NCI-H345 treated with DMSO at 0.1 percent for 48 hours (cell line): ENCODE measurements around the gene EIF2B1.
"Not testable (repeated sequence)": the region's sequence is repeated elsewhere in the genome, so short reads cannot be mapped to it uniquely, and the experiment has no call there.

Experiments used
- DNase-seq: peaks from one replicate; lab custom pipeline; 2025; ENCODE audit not compliant: unreplicated experiment; lab: John Stamatoyannopoulos, UW

Gene EIF2B1

DNA sequence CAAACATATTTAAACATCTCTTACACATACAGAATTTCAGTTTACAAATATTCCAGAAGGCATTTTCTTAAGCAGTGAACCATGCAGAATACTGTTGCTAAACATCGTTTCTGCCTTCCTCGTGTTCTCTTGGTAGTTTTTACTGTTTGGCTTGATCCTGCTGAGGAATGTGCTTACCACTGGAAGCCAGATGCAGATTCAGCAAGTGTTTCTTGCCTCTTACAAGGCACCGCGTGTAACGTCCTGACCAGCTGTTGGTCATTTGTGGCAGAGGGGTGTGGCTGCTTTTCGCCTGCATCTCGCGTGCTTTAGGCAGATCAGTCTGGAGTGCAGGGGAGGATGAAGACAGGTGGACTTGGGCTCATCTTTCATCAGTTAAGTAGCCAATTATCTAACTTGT, 12.4 kb downstream of the EIF2B1 start:
- DNase-seq, result no peak

DNA sequence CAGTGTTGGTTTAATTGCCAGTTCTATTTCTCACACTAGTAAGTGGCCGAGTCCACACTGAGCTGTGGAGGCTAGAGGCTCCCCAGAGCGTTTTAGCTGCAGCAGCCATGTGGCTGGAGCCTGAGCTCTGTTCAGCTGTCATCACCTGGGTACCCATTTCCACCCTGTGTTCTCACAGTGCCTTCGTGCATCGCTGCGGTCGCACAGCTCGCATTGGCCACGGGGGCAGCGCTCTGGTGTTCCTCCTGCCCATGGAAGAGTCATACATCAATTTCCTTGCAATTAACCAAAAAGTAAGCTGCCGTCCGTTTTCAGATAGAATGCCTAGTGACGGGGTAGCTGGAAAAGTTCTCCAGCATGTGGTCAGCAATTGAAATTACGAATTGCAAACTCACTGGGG, 15.9 kb downstream of the EIF2B1 start:
- DNase-seq, result no peak

DNA sequence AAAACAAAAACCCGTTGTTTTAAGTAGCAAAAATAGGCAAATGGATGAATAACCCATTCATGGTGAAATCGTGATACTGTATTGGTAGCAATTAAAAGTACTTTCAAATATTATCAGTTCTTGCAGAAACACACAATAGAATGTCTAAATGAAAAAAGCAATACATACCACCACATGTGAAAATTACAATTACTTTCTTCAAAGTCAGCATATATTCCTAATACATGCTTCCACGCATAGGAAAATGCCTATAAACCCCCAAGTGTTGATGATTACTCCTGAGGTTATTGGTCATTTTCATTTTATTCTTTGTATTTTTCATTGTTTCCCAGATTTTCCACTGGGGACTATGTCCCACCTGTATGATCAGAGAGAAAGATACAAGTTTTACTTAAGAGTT, 16.3 kb downstream of the EIF2B1 start:
- DNase-seq, result no peak

DNA sequence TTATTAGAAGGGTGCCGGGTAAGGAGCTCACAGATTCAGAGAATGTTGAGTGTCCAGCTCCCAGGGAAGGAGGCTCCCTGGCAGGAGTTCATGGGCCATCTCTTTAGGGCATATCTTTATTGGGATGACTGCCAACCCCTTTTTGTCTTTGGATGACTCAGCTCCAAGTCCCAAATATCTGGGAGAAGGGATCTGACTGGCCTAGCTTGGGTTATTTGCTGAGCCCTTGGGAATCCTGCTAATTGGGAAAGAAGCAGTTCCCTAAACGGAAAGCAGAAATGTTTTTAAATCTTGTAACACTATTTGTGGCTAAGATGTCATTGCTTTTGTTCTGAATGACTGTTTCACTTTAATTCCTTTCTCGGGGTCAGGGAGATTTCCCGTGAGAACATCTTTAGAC, 19.0 kb downstream of the EIF2B1 start:
- DNase-seq, result no peak

DNA sequence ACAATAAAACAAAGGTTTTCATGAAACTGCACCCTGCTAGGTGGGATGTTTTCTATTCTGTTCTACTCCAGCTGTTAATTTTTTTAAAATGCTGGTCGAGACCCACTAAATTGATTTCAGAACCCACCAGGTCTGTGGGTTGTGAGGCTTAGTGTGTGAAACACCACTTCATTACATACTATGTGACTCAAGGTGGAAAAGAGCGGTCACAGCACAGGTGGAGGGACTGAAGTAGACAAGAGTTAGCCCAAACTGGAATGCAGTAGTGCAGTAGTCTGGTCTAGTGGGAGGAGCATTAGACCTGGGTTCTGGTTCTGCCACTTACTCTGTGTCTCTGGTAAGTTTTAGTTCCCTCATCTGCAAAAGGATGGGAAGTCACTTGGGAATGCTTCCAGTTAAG, 19.4 kb downstream of the EIF2B1 start:
- no peak for DNase-seq

DNA sequence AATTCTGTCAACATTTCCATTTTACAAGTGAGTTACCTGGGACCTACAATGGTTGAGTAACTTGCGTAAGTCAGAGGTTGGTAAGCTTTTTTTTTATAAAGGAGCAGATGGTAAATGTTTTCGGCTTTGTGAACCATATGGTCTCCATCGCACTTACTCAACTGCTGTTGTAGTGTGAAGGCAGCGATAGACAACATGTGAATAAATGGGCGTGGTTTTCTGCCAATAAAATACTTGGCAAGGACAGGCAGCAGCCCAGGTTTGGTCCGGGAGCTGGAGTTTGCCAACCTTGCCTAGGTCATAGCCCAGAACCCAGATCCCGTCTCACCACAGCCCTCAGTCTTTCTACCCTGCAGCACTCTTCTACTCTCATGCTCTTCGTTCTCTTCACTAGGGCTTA, 25.3 kb downstream of the EIF2B1 start:
- no peak for DNase-seq

DNA sequence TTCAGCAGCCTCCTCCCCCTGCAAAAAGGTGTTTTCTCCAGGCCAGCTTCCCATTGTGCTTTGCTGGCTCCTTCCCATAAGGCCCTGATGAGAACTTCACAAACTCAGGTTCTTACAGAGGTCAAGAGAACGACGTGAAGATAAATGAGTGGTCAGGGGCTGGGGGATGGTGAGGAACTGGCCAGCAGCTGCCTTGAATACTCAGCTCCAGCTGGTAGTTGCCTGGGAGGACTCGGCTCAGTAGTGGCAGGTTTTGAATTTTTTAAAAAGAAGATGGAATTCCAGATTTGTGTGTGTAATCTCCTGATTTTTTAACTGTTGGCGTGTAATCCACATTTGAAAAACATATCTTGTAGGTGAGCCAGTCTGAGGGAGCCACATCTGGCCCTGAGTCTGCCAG, 25.7 kb downstream of the EIF2B1 start:
- no peak for DNase-seq

DNA sequence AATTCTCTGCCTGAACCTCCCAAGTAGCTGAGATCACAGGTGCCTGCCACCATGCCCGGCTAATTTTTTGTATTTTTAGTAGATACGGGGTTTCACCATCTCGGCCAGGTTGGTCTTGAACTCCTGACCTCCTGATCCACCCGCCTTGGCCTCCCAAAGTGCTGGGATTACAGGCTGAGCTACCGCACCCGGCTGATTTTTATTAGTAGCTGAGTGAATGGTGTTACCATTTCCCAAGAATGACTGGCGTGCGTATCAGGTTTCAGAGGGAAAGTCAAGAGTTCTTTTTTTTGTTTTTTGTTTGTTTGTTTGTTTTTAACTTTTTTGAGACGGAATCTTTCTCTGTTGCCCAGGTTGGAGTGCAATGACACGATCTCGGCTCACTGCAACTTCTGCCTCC, 30.0 kb downstream of the EIF2B1 start:
- not testable (repeated sequence) for DNase-seq

DNA sequence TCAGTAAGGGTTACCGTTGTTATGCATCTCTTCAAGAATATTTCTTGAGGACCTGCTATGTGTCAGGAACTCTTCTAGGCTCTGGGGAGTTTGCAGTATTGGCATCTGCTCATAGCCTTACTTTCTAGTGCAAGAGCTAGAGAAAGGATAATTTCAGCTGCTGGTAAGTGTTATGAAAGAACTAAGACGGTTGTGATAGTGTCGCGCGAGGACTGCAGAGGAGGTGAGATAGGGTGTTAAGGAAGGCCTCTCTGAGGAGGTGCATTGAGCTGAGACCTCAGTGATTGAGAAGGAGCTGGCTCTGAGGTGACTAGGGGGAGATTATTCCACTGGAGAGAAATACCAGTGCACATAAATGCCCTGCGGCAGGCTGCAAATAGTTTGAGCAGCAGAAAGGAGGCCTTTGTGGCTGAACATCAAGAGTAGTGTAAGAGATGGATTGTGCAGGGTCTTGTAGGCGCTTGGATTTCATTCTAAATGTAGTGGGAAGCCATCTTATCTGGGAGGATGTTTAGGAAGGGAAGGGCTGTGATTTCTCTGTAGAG, 30.8 kb downstream of the EIF2B1 start:
- no peak for DNase-seq

DNA sequence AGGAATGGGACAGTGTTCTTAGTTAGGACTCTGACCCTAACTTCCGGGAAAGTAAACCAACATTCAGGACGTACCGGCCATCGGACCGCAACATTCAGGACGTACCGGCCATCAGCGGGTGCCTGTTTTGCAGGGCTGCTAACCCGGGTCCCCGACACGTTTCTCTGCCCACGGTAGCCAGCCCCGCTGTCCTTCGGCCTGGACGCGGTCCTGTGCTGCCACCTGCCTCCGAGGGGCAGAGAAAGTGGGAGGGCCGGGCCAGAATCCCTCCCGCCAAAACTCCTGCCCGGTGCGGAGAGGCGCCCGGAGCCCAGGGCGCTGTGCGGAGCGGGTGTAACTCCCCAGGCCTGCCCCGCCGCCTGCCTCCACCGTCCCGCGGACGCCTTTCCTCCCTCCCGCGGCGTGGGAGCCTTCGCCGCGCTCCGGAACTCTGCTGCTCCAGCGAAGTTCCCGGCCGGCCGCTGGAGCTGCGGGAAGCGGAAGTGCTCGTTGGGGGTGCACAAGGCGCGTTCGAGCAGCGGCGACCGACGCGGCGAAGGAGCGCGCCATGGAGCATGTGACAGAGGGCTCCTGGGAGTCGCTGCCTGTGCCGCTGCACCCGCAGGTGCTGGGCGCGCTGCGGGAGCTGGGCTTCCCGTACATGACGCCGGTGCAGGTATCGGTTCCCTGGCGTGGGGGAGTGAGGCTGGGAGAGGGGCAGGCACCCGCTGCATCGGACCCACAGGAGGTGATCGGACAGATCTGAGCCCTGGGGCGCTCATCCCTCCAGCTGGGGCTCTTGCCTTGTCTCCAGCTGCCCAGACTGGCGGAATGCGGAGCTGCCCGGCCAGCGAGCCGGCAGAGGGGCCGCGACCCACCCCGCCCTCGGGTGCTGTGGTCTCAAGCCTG, 31.6 kb downstream of the EIF2B1 start, which contains the start of gene DDX55:
DDX55 (plus strand) TSS at position 498 of the 888 bp plus-strand sequence; CDS start at position 548, 50 bp downstream.
- peak; percentile 62 for DNase-seq

DNA sequence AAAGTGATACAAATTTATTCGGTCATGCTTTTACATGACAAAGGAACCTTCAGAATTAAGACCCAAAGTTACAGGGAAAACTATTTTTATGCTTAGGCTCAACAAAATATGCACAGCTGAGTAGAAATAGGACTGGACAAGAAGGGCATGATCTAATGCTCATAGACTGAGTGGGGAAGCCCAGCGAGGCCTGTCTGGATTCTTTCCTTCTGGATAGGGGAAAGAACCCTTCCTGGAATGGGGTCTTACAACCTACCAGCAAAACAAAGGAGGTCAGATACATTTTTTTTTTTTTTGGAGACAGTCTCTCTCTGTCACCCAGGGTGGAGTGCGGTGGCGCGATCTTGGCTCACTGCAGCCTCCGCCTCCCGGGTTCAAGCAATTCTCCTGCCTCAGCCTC, 33.8 kb downstream of the EIF2B1 start:
- DNase-seq, result no peak

DNA sequence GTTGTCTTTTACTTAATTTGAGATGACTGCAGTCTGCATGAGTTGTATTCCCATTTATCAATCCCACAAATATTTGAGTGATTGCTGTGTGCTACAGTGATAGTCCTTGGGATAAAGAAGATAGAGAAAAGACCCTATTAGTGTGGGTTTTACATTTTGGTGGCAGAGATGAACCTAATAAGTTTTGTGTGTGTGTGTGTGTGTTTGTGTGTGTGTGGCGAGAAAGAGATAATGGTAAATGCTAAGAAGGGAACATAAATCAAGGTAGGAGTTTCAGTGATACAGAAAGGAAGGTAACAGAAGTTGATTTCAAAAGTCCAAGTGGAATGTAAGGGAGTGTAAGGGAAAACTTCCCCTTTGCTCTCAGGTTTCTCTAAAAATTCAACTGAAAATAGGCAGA, 34.2 kb downstream of the EIF2B1 start:
- DNase-seq, result no peak

DNA sequence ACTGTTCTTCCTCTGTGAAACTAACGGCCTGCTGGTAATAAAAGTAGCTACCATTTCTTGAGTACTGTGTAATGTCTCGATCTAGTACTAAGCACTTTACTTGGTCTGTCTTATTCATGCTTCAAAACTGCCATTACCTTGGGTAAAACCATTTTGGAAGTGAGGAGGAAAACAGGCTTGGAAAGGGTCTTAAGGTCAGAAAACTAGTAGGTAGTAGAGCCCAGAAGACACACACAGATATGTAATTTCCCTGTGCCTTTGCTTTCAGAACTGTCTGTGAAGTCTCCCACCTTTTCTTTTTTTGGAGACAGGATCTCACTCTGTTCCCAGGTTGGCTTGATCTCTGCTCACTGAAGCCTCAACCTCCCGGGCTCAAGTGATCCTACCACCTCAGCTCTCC, 35.0 kb downstream of the EIF2B1 start:
- DNase-seq, result no peak

DNA sequence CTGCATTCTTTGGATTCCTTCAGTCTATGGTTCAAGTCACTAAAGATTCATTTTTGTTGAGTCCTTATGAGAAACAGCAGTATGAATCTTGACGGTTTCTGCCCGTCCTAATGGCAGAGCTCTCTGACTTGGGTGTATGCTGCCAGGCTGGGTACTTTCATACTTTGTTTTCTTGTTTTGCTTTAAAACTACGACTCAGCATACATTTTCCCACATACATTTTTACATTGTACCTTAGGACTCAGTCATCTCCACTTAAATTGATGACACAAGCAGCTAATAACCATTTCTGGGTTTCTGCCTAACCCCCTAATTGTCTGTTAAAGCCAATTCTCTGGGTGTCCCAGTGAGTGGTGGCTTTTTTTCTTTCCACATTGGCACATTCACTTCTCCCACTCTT, 36.4 kb downstream of the EIF2B1 start:
- no peak for DNase-seq

DNA sequence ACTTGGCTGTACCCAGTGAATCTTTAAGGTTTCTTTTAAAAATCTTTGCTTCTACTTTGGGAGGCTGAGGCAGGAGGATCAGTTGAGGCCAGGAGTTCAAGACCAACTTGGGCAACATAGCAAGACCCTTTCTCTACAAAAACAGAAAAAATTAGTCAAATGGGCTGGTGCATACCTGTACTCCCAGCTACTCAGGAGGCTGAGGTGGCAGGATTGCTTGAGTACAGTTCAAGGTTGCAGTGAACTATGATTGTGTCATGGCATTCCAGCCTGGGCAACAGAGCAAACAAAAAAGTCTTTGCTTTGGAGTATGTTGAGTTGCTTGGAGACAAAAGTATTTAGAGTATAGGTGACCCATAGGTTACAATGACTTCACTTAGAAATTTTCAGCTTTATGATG, 37.8 kb downstream of the EIF2B1 start:
- no peak for DNase-seq

DNA sequence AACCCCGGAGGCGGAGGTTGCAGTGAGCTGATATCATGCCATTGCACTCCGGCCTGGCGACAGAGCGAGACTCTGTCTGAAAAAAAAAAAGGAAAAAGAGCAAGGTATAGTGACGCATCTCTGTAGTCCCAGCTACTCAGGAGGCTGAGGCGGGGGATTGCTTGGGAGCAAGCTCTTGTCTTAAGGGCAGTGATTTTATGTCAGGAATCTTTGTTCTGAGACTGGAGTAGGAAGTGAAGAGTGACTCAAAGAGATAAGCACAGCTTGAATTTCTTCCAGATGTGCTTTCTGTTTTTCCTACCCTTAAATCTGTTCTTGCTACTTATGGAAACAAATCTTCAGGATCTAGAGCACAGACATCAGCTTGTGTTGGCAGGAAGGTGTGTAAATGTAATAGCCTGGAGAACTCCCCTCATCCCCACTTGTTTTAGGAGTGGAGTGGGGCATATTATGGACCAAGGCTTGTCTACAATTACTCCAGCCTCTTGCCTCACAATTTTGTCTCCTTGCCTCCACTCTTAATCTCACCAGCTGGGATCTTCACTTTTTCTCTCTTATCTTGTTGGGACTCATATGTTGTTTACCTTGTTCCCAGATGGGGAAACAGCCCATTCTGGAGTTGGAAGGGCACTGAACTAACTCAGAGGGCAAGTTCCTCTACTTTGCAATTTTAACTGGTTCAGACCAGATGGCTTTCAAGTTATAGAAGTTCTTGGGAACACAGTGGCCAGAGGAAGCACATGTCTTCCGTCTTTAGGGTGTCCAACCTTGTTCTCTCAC, 41.6 kb downstream of the EIF2B1 start:
- DNase-seq, result no peak

DNA sequence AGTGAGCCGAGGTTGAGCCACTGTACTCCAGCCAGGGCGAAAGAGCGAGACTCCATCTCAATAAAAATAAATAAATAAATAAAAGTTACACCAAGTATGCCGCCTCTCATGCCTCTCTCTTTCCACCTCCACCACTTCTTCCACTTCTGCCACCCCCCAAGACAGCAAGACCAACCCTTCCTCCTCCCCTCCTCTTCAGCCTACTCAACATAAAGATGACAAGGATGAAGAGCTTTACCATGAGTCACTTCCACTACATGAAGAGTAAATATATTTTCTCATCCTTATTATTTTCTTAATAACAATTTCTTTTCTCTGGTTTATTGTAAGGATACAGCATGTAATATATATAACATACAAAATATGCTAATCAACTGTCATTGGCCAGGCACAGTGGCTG, 52.7 kb downstream of the EIF2B1 start:
- DNase-seq, result no peak

DNA sequence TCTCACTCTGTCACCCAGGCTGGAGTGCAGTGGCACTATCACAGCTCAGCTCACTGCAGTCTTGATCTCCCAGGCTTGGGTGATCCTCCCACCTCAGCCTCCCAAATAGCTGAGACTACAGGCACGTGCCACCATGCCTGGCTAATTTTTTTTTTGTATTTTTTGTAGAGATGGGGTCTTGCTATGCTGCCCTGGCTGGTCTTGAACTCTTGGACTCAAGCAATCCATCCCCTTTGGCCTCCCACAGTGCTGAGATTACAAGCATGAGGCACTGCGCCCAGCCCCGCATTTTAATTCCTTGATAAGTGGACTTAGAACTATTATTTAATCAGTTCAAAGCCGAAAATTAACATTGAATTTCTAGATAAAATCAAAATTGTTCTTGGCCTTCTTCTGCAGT, 54.7 kb downstream of the EIF2B1 start:
- not testable (repeated sequence) for DNase-seq

DNA sequence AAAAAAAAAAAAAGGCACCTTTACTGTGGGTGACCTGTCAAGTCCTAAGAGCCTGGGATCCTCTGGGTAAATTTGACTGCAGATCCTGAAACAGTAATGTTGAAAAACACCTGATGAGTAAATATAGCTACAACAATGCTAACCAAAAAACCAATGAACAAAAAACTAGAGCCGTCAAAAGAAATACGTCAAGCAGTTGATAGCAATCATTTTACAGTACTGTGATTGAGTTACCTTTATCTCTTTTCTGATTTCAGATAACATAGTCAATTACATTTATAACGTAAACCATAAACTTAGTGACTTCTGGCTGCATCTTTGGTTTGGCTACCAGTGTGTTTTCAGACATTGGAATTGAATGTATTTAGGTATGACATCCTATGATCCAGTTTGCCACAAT, 55.2 kb downstream of the EIF2B1 start:
- no peak for DNase-seq

DNA sequence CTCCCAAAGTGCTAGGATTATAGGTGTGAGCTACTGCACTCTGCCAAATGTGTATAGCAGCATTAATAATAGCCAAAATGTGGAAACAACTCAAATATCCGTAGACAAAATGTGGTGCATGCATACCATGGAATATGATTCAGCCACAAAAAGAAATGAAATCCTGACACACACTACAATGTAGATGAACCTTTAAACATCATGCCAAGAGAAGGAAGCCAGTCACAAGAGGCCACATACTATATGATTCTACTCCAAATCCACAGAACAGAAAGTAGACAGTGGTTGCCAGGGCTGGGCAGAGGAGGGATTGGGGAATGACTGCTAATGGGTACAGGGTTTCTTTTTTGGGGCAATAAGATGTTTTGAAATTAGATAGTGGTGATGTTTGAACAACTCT, 56.9 kb downstream of the EIF2B1 start:
- DNase-seq, result no peak

DNA sequence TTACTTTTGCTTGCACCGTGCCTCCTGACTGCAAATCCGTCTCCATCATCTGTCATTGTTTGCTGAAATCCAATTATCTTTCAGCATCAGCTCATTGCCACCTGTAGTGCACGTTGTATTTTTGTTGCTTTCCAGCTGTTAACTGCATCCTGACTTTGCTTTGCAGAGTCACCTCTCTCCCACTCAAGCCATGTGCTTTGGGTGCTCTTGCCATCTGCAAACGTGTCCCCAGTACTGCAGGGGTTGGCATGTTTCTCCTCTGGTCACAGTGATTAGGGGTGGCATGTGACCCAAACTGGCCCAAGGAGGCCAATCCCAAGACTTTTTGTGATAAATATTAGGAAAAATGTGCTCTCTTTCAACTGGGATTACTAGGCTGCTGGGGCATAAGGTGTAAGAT, 59.6 kb downstream of the EIF2B1 start:
- no peak for DNase-seq

DNA sequence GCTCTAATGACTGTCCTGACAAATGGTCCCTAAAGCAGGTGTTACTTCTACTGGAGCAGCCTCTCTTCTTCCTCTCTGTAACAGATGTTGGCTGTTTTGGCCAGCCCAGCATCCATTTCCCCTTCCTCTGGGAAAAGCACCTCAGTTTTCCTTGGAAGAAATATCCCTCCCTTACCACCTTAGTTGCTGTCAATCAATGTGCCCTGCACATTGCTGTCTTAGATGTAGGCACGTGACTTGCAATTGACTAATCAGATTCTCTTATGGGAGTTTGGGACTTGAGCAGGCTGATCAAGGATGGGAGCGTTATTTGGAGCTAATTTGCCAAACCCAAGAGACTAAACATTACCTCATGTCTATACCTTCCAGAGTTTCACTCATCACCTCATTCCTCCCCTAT, 61.1 kb downstream of the EIF2B1 start:
- no peak for DNase-seq
